Hypothalamus (tissue), 51 donors: ENCODE results near the gene CHRNG.

Experiments
- DNase-seq, 51 donors: peaks; one replicate each; lab custom pipeline; 2025; lab: John Stamatoyannopoulos, UW

Gene CHRNG, protein sequence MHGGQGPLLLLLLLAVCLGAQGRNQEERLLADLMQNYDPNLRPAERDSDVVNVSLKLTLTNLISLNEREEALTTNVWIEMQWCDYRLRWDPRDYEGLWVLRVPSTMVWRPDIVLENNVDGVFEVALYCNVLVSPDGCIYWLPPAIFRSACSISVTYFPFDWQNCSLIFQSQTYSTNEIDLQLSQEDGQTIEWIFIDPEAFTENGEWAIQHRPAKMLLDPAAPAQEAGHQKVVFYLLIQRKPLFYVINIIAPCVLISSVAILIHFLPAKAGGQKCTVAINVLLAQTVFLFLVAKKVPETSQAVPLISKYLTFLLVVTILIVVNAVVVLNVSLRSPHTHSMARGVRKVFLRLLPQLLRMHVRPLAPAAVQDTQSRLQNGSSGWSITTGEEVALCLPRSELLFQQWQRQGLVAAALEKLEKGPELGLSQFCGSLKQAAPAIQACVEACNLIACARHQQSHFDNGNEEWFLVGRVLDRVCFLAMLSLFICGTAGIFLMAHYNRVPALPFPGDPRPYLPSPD

DNA sequence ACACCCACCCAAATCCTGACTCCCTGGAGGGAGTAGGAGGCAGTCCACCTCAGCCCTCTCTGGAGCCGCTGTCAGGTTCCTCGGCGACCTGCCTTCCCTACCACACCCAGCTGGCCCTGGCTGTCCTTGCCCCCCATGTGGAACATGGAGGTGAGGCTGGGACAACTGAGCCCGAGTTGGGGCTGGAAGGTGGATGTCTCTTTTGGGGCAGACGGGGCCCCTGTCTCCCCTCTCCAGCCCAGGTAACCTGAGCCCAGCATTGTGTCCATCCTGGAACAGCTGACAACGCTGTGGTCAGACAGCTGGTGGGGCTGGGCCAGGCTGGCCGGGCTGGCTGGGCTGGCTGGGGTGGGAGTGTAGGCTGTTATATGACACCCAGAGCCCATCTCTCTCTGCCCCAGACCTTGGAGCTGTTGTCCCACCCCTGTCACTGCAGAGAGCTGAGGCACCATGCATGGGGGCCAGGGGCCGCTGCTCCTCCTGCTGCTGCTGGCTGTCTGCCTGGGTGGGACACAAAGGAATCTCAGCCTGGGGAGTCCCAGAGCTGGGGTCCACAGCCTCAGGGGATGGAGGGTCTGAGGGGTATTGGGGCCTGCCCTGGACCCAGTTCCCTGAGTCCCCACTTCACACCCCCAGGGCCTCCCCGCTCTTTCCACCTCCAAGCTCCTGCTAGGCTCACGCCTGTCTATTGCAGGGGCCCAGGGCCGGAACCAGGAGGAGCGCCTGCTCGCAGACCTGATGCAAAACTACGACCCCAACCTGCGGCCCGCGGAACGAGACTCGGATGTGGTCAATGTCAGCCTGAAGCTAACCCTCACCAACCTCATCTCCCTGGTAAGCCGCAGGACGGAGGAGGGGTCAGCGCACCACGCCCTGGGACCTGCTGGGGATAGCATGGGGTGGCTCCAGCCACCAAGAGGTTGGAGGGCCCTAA is at the start of gene CHRNG:
Gene CHRNG, plus strand, starts transcription at position 395 of the 934 bp plus-strand sequence. Its CDS starts 56 bp downstream, at position 451.
- no peak for DNase-seq

DNA sequence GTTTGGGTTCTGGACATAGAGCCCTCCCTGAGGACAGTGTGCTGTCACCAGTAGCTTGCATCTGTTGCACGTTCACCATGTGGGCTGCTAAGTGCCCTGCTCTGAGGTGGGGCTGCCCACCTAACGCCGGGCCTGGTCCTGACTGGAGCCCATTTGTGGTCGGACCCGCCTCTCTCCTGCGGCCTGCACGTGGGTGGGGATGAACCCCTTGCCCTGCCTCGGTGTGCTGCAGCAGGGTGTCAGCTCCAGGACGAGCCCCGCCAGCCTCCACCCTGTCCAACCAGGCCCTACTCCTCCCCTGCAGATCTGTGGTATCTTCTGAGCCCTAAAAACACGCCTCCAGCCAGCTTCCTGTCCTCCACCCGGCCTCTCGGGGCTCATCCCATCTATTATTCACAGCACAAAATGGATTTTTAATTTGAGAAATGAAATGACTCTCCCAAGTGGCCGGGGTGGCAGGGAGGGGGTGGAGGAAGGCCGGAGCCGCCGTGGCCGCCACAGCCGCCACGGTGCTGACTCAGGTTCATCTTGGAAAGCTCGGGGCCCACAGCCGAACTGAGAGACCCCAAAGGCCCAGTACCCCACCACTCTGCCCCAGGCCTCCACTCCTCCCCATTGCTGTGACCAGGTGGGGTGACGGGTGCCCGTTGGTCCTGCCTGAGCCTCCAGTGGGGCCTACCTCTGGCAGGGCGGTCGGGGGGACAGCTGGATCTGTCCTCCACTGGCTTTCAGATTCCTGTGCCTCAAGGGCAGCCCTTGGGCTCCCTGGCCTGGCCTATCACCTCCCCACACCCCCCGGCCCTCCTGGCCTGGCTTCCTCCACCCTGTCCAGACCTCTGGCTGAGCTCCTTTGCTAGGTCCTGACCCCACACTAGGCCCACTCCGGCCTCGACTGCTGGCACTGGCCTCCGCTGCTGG is 49.0 kb upstream of the CHRNG start:
- DNase-seq = no peak

- DNase-seq = no peak
Measured at GRCh38 chr2:232491139-232491780, 48.2 kb upstream of the CHRNG start.

- no peak for DNase-seq
Measured at GRCh38 chr2:232492236-232492848, 47.1 kb upstream of the CHRNG start.

DNA sequence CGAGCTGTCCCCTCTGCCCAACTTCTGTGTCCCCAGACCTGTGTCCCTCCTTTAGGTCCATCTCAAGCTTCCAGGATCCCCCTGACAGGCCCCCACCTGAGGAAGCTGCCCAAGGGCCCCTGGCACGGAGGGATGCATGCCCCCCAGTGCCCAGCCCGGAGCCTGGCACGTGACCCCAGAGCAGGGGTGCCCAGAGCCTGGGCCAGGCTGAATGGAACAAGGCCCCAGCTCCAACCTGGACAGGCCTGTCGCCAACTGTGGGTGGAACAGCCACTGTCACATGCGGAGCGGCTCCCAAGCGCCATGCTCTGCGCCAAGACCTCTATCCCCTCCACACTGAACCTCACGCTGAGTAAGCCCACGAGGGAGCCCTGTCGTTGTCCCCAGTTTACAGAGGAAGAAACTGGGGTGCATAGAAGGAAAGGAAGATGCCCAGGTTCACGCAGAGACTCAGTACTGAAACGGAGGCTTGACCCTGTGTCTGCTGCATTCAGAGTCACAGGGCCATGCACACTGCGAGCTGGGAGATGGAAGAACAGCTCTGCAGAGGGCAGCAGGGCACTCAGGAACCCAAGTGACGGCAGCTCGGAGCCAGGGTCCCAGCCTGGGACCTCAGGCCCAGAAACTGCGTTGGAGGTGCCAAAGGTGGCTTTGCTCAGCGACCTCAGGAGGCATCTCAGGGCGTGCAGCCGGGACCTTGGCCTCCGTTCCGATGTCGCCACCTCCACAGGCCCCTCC is 46.4 kb upstream of the CHRNG start:
- DNase-seq = no peak

DNA sequence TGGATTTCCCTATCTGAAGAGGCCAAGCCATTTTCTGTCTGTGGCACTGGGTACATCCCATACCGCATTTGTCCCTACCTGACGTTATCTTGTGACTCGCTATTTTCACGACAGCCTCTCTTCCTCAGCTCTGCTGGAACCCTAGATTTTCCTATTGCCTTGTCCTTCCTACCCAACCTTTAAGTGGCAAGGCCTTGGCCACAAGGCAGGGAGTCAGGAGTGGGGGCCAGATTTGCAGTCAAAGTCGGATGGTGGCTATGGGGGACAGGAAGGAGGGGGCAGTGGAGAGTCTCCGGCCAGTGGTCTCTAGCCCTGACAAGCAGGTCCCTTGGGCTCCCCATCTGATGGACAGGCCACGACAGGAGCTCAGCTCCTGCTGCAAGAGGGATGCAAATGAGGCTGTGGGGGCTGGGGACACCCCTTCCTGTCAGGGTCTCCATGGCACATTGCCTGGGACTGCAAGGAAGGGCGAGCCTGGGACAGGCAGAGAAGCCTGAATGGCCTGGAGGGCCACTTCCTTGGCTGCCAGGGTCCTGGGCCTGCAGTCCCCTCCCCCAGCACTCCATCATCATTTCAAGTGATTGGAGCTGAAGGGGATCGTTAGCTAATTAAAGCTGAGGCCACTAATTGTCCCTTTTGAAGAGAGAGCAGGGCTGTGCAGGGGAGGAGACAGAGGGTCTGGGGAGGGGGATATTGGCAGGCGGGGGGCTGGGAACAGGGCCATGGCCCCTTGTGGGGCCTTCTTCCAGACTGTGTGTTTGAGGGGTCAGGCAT is 45.6 kb upstream of the CHRNG start:
- no peak for DNase-seq

- no peak for DNase-seq
Measured at GRCh38 chr2:232494542-232494941, 45.0 kb upstream of the CHRNG start.

DNA sequence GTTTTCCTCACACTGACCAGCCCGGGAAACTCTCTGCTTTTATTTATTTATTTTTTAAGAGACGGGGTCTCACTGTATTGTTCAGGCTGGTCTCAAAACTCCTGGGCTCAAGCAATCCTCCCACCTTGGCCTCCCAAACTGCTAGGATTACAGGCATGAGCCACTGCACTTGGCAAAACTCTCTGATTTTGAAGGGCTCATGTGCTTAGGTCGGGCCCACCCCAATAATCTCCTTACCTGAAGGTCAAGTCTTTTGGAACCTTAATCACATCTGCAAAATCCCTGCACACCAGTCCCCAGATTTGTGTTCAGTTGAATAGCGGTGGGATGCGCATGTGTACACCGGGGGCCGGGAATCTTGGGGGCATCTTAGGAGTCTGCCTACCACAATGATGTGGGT is 44.2 kb upstream of the CHRNG start:
- DNase-seq = no peak

DNA sequence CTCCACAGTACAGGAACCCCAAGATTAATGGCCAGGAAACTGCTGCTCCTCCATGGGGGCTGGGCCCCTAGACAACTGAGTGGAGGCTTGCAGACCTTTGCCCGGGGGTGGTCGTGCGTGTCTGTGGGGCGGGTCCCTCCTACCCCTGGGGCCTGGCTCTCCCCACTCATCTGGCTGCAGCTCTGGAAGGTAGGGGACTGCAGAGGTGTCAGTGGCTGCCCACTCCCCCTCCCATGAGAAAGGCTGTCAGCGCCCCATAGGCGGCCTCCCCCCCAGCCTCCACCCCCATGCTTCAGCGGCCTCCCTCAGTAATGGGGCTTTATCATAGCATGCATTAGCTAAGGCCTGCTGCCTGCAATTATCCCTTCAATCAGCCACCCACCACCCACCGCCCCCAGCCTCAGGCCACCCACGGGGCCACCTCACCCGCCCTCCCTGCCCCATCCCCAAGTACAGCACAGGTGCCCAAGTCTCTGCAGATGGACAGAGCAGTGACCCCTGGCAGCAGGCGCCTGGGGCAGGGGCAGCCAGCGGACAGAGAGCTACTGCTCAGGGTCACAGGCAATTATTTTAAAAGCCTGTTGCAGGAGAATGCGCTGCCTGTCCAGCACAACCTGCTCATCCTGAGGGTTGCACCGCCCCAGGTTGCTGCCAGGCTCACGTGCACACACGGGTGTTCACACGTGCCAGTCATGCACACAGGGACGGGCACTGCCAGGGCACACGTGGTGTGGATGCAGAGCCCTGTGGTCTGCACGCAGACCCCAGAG is 42.8 kb upstream of the CHRNG start:
- no peak for DNase-seq

- no peak for DNase-seq
Measured at GRCh38 chr2:232497348-232497747, 42.1 kb upstream of the CHRNG start.

DNA sequence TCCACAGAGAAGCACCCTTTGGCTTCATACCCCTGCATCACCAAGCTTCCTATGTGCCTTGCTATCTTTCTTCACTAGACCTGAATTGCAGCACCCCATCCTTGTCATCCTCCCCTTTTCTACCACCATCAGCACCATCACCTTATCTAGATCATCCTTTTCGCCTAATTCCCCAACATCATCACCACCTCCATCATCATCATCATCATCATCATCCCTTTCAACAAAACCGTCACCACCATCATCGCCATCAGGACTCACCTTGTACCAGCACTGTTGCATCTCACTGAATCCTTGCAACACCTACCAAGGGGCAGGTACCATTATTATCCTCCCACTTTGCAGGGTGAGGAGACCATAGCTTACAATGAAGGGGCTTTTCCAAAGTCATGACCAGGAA is 41.0 kb upstream of the CHRNG start:
- no peak for DNase-seq

DNA sequence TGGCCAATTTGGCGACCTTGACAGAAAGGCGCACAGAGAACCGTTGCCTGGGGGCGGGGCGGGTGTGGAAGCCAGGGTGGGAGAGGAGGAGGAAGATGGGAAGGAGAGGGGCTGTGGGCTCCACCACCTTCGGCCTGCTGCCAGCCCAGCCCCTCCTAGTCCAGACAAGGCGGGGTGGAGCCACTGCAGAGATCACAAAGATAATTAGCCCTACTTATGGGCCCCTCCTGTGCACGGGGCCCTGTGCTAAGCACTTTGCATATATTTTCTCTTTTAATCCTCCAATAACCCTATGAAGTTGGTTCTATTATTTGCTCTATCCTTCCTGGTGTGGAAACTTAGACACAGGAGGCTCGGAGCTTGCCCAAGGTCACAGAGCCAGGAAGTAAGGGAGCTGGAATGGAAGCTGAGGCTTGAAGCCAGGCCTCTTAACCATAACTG is 38.1 kb upstream of the CHRNG start:
- DNase-seq = no peak

DNA sequence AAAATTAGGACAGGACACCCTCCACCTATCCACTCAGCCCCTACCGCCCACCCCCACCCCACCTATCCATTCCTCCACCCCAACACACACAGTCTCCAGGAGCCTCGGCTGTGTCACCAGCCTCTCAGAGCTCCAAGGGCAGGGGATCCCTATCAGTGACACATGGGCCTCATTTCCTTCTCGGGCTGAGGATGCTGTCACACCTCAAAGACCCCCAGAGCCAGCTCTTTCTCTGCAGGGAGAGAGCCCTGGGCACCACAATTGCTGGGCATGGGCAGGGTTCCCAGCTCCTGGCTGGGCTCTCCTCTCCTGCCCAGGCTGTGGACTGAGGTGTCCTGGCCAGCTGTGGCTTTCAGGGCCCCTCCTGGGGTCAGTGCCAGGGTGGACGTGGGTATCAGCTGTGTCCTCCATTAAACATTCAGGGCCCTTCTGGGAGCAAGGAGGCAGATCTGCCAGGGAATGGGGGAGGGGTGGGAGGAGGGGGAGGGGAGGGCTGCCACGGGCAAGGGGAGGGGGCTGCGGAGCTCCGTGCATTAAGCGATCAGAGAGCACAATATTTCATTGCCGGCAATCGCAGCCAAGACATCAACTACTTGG is 37.6 kb upstream of the CHRNG start:
- DNase-seq = no peak

DNA sequence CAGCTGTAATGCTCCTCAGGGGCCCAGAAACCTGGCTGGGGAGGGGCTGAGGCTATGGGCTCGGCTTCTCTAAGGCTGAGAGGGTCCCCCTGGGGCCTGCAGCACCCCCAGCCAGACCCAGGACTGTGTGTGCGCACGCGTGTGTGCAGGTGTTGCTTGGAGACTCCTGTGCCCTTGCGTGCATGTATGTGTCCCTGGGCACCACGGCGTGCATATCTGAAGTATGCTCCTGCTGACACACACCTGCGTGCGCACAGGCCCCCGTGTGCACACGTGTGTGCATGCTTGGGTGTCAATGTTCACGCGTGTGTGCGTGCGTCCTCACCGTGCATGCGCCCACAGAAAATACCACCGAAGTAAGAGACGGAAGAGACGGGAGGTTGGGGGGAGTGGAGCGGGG is 37.0 kb upstream of the CHRNG start:
- DNase-seq = no peak

GRCh38 chr2:232502911-232503808 is 36.3 kb upstream of the CHRNG start:
- DNase-seq = peak in 36 of 51 donors; percentile 7 to 76 (median 44)
